Suprapubic skin (tissue), 4 donors: Measurements from ENCODE around the gene SHC2. TPM values are rescaled to one million over a fixed set of nuclear protein-coding genes. Genes with fewer than 3 reads are reported as not detected.

Experiments used
- DNase-seq, 2 donors: peaks; one replicate each; pipeline ENCODE4 v3.0.0-alpha.2; 2019; ENCODE audit warnings: low spot score in 2 of 2
- H3K27ac ChIP-seq: fragments of 200-600 bp; sonication (generic); one replicate; pipeline ENCODE4 v1.5.1; 2019
- H3K27me3 ChIP-seq: fragments of 200-600 bp; sonication (generic); one replicate; pipeline ENCODE4 v1.5.1; 2019
- H3K36me3 ChIP-seq: fragments of 200-600 bp; sonication (generic); one replicate; pipeline ENCODE4 v1.5.1; 2019
- H3K4me1 ChIP-seq: fragments of 200-600 bp; sonication (generic); one replicate; pipeline ENCODE4 v1.5.1; 2019
- H3K4me3 ChIP-seq: fragments of 200-600 bp; sonication (generic); one replicate; pipeline ENCODE4 v1.5.1; 2019; ENCODE audit warnings: mild to moderate bottlenecking
- H3K9me3 ChIP-seq: fragments of 200-600 bp; sonication (generic); one replicate; pipeline ENCODE4 v1.5.1; 2019
- CTCF ChIP-seq, 2 donors: fragments of 200-600 bp in 1 of 2; fragments of 450-650 bp in 1 of 2; sonication (generic) in 1 of 2; IDR thresholded peaks; one replicate each; pipeline ENCODE4 v1.5.1; 2016 to 2019; ENCODE audit warnings: antibody characterized with exemption in 2 of 2, mild to moderate bottlenecking in 1 of 2, moderate library complexity in 1 of 2
- EP300 ChIP-seq: sonication (generic); formaldehyde crosslinking; IDR thresholded peaks from one replicate; pipeline ENCODE4 v1.6.1; 2017; ENCODE audit warnings: antibody characterized with exemption
- POLR2A ChIP-seq, 2 donors: fragments of 450-650 bp; IDR thresholded peaks; one replicate each; pipeline ENCODE4 v1.6.1; 2017; ENCODE audit warnings: antibody characterized with exemption in 2 of 2, mild to moderate bottlenecking in 2 of 2, moderate library complexity in 2 of 2
- POLR2AphosphoS5 ChIP-seq, 3 donors: sonication (generic); formaldehyde crosslinking; IDR thresholded peaks; one replicate each; pipeline ENCODE4 v1.6.1; 2017; ENCODE audit warnings: antibody characterized with exemption in 3 of 3
- whole genome bisulfite sequencing: methylation state at CpG from one replicate; pipeline ENCODE4 v1.1.5; 2018; 5-methylcytosine and 5-hydroxymethylcytosine counted together
- total RNA-seq, 4 donors: library from RNA; depleted of rRNA; stranded (reverse); fragments of >200 nt; gene quantifications; one replicate each; pipeline ENCODE4 v1.1.0, GENCODE V29; 2016

SHC2 gene
- total RNA-seq, 4 donors from 2014 or later: 16.3 to 40.7 (median 19.6) TPM

- Histone ChIP-seq H3K4me3 (no peak overlapping the region), H3K27me3 (no peaks in the 10 kb centered on the region), H3K9me3 (no peaks in the 10 kb centered on the region), H3K4me1 (no peaks in the 10 kb centered on the region), H3K27ac (no peak overlapping the region), H3K36me3 (no peaks in the 10 kb centered on the region)
- WGBS: 65% methylated on average over 30 of the region's 31 CpGs
- no peak for DNase-seq
- no peak for TF ChIP-seq POLR2AphosphoS5 (IDR thresholded peaks at IDR 0.05)
- TF ChIP-seq POLR2A (IDR thresholded peaks at IDR 0.05): no peak
- no peak for TF ChIP-seq CTCF (IDR thresholded peaks at IDR 0.05)
- no peak for TF ChIP-seq EP300
Observed at GRCh38 chr19:447816-448560, 12.8 kb downstream of the SHC2 start.

GRCh38 chr19:447064-447426 lies 13.8 kb downstream of the SHC2 start:
- no peaks in the 10 kb centered on the region for H3K9me3 ChIP-seq
- no peak for DNase-seq
- H3K27me3 ChIP-seq: no peaks in the 10 kb centered on the region
- 93% methylated on average over 24 of the region's 24 CpGs for WGBS
- H3K27ac ChIP-seq: no peak overlapping the region
- H3K4me1 ChIP-seq: no peaks in the 10 kb centered on the region
- no peak overlapping the region for H3K4me3 ChIP-seq
- H3K36me3 ChIP-seq: no peaks in the 10 kb centered on the region
- no peak for TF ChIP-seq POLR2AphosphoS5 (IDR thresholded peaks at IDR 0.05)
- no peak for TF ChIP-seq EP300
- TF ChIP-seq CTCF (IDR thresholded peaks at IDR 0.05): no peak
- no peak for TF ChIP-seq POLR2A (IDR thresholded peaks at IDR 0.05)

- Histone ChIP-seq H3K27me3 (peaks cover 5% of the 10 kb centered on the region), H3K36me3 (no peaks in the 10 kb centered on the region), H3K9me3 (no peaks in the 10 kb centered on the region), H3K4me3 (no peak overlapping the region), H3K4me1 (no peaks in the 10 kb centered on the region), H3K27ac (no peak overlapping the region)
- WGBS: 98% methylated on average over 15 of the region's 26 CpGs
- TF ChIP-seq POLR2AphosphoS5 (IDR thresholded peaks at IDR 0.05): no peak
- TF ChIP-seq POLR2A (IDR thresholded peaks at IDR 0.05): no peak
- TF ChIP-seq CTCF (IDR thresholded peaks at IDR 0.05): no peak
- TF ChIP-seq EP300: no peak
- no peak for DNase-seq
Observed at GRCh38 chr19:444677-445210, 16.1 kb downstream of the SHC2 start.

GRCh38 chr19:443005-443404 lies 17.8 kb downstream of the SHC2 start:
- 87% methylated on average over 2 of the region's 2 CpGs for WGBS
- Histone ChIP-seq H3K9me3 (no peaks in the 10 kb centered on the region), H3K36me3 (no peaks in the 10 kb centered on the region), H3K27me3 (peaks cover 11% of the 10 kb centered on the region), H3K4me3 (no peak overlapping the region), H3K27ac (no peak overlapping the region), H3K4me1 (no peaks in the 10 kb centered on the region)
- DNase-seq: no peak
- TF ChIP-seq EP300 (no peak), POLR2AphosphoS5 (IDR thresholded peaks at IDR 0.05) (no peak), CTCF (IDR thresholded peaks at IDR 0.05) (no peak), POLR2A (IDR thresholded peaks at IDR 0.05) (no peak)

GRCh38 chr19:442085-442484 lies 18.7 kb downstream of the SHC2 start:
- H3K9me3 ChIP-seq: no peaks in the 10 kb centered on the region
- H3K27me3 ChIP-seq: peaks cover 15% of the 10 kb centered on the region
- DNase-seq: no peak
- H3K4me3 ChIP-seq: no peak overlapping the region
- no peak for TF ChIP-seq EP300
- no peak for TF ChIP-seq POLR2A (IDR thresholded peaks at IDR 0.05)
- no peak for TF ChIP-seq CTCF (IDR thresholded peaks at IDR 0.05)
- TF ChIP-seq POLR2AphosphoS5 (IDR thresholded peaks at IDR 0.05): no peak
- H3K36me3 ChIP-seq: no peaks in the 10 kb centered on the region
- WGBS: 86% methylated on average over 2 of the region's 2 CpGs
- no peaks in the 10 kb centered on the region for H3K4me1 ChIP-seq
- H3K27ac ChIP-seq: no peak overlapping the region
